ENCODE data around the gene DDR1. TPM values are rescaled to one million over a fixed set of nuclear protein-coding genes. Genes with fewer than 3 reads are reported as not detected.
"Not testable (repeated sequence)": the region's sequence is repeated elsewhere in the genome, so short reads cannot be mapped to it uniquely, and the experiment has no call there.

The DDR1 gene
- total RNA-seq, 1 experiment from 2014 or later = 127 TPM

- not testable (repeated sequence) for DNase-seq; H3K4me3 ChIP-seq (ENCODE audit: insufficient read depth, low read depth, low read length); H3K27me3 ChIP-seq (ENCODE audit: control insufficient read depth, insufficient read depth, low read length)
- peaks cover 11% of the 10 kb centered on the region for H3K36me3 ChIP-seq (replicated peaks; ENCODE audit: control insufficient read depth, insufficient read depth, low read length)
Measured at GRCh38 chr6:30924040-30924627, 39.8 kb downstream of the DDR1 start.

GRCh38 chr6:30926644-30927043 lies 42.3 kb downstream of the DDR1 start:
- Histone ChIP-seq H3K4me3 (ENCODE audit: insufficient read depth, low read depth, low read length) (no peak overlapping the region), H3K36me3 (replicated peaks; ENCODE audit: control insufficient read depth, insufficient read depth, low read length) (peaks cover 11% of the 10 kb centered on the region), H3K27me3 (ENCODE audit: control insufficient read depth, insufficient read depth, low read length) (no peaks in the 10 kb centered on the region)
- DNase-seq = no peak

- H3K36me3 ChIP-seq (replicated peaks; ENCODE audit: control insufficient read depth, insufficient read depth, low read length) = peaks cover 10% of the 10 kb centered on the region
- not testable (repeated sequence) for H3K4me3 ChIP-seq (ENCODE audit: insufficient read depth, low read depth, low read length); DNase-seq; H3K27me3 ChIP-seq (ENCODE audit: control insufficient read depth, insufficient read depth, low read length)
Measured at GRCh38 chr6:30927080-30927479, 42.8 kb downstream of the DDR1 start.

GRCh38 chr6:30928677-30929076 lies 44.4 kb downstream of the DDR1 start:
- DNase-seq = no peak
- Histone ChIP-seq H3K4me3 (ENCODE audit: insufficient read depth, low read depth, low read length) (no peak overlapping the region), H3K36me3 (replicated peaks; ENCODE audit: control insufficient read depth, insufficient read depth, low read length) (peaks cover 3% of the 10 kb centered on the region), H3K27me3 (ENCODE audit: control insufficient read depth, insufficient read depth, low read length) (no peaks in the 10 kb centered on the region)

GRCh38 chr6:30930506-30930905 lies 46.2 kb downstream of the DDR1 start:
- Histone ChIP-seq H3K4me3 (ENCODE audit: insufficient read depth, low read depth, low read length) (no peak overlapping the region), H3K36me3 (replicated peaks; ENCODE audit: control insufficient read depth, insufficient read depth, low read length) (peaks cover 3% of the 10 kb centered on the region), H3K27me3 (ENCODE audit: control insufficient read depth, insufficient read depth, low read length) (no peaks in the 10 kb centered on the region)
- DNase-seq = no peak

GRCh38 chr6:30931272-30931671 lies 47.0 kb downstream of the DDR1 start:
- H3K4me3 ChIP-seq (ENCODE audit: insufficient read depth, low read depth, low read length) = no peak overlapping the region
- DNase-seq = no peak
- peaks cover 3% of the 10 kb centered on the region; the same call in 1 of the 2 replicates for H3K36me3 ChIP-seq (replicated peaks; ENCODE audit: control insufficient read depth, insufficient read depth, low read length)
- H3K27me3 ChIP-seq (ENCODE audit: control insufficient read depth, insufficient read depth, low read length) = no peaks in the 10 kb centered on the region

GRCh38 chr6:30931969-30932645 lies 47.8 kb downstream of the DDR1 start, which contains the start of gene SFTA2:
SFTA2 (minus strand) TSS chr6:30932170; CDS start chr6:30932096, 74 bp downstream.
- Histone ChIP-seq H3K27me3 (ENCODE audit: control insufficient read depth, insufficient read depth, low read length) (no peaks in the 10 kb centered on the region; the same call in 1 of the 2 replicates), H3K4me3 (ENCODE audit: insufficient read depth, low read depth, low read length) (no peak within 1 kb of the TSS), H3K36me3 (replicated peaks; ENCODE audit: control insufficient read depth, insufficient read depth, low read length) (no peaks in the 10 kb centered on the region)
- no peak for DNase-seq

GRCh38 chr6:30932665-30933365 lies 48.5 kb downstream of the DDR1 start:
- Histone ChIP-seq H3K27me3 (ENCODE audit: control insufficient read depth, insufficient read depth, low read length) (no peaks in the 10 kb centered on the region; the same call in 1 of the 2 replicates), H3K36me3 (replicated peaks; ENCODE audit: control insufficient read depth, insufficient read depth, low read length) (no peaks in the 10 kb centered on the region), H3K4me3 (ENCODE audit: insufficient read depth, low read depth, low read length) (no peak overlapping the region)
- no peak for DNase-seq

- no peak overlapping the region for H3K4me3 ChIP-seq (ENCODE audit: insufficient read depth, low read depth, low read length)
- H3K27me3 ChIP-seq (ENCODE audit: control insufficient read depth, insufficient read depth, low read length) = no peaks in the 10 kb centered on the region; the same call in 1 of the 2 replicates
- peak; percentile 22 for DNase-seq
- no peaks in the 10 kb centered on the region for H3K36me3 ChIP-seq (replicated peaks; ENCODE audit: control insufficient read depth, insufficient read depth, low read length)
Measured at GRCh38 chr6:30935018-30935417, 50.7 kb downstream of the DDR1 start.

GRCh38 chr6:30937265-30937664 lies 52.9 kb downstream of the DDR1 start:
- Histone ChIP-seq H3K36me3 (replicated peaks; ENCODE audit: control insufficient read depth, insufficient read depth, low read length) (no peaks in the 10 kb centered on the region), H3K4me3 (ENCODE audit: insufficient read depth, low read depth, low read length) (no peak overlapping the region), H3K27me3 (ENCODE audit: control insufficient read depth, insufficient read depth, low read length) (no peaks in the 10 kb centered on the region; the same call in 1 of the 2 replicates)
- peak; percentile 40 for DNase-seq

GRCh38 chr6:30938730-30939129 lies 54.4 kb downstream of the DDR1 start:
- Histone ChIP-seq H3K4me3 (ENCODE audit: insufficient read depth, low read depth, low read length) (no peak overlapping the region), H3K36me3 (replicated peaks; ENCODE audit: control insufficient read depth, insufficient read depth, low read length) (no peaks in the 10 kb centered on the region), H3K27me3 (ENCODE audit: control insufficient read depth, insufficient read depth, low read length) (no peaks in the 10 kb centered on the region; the same call in 1 of the 2 replicates)
- no peak for DNase-seq

- no peak overlapping the region for H3K4me3 ChIP-seq (ENCODE audit: insufficient read depth, low read depth, low read length)
- no peaks in the 10 kb centered on the region; the same call in 1 of the 2 replicates for H3K27me3 ChIP-seq (ENCODE audit: control insufficient read depth, insufficient read depth, low read length)
- no peaks in the 10 kb centered on the region for H3K36me3 ChIP-seq (replicated peaks; ENCODE audit: control insufficient read depth, insufficient read depth, low read length)
- DNase-seq = no peak
Measured at GRCh38 chr6:30939473-30939872, 55.2 kb downstream of the DDR1 start.

GRCh38 chr6:30940361-30940986 lies 56.2 kb downstream of the DDR1 start, which contains the start of gene MUCL3:
MUCL3 (plus strand) TSS chr6:30940973; CDS start chr6:30941000, 27 bp downstream.
- Histone ChIP-seq H3K4me3 (ENCODE audit: insufficient read depth, low read depth, low read length) (no peak within 1 kb of the TSS), H3K36me3 (replicated peaks; ENCODE audit: control insufficient read depth, insufficient read depth, low read length) (no peaks in the 10 kb centered on the region), H3K27me3 (ENCODE audit: control insufficient read depth, insufficient read depth, low read length) (no peaks in the 10 kb centered on the region; the same call in 1 of the 2 replicates)
- DNase-seq = peak; percentile 30

GRCh38 chr6:30942338-30943060 lies 58.2 kb downstream of the DDR1 start:
- Histone ChIP-seq H3K27me3 (ENCODE audit: control insufficient read depth, insufficient read depth, low read length) (no peaks in the 10 kb centered on the region), H3K4me3 (ENCODE audit: insufficient read depth, low read depth, low read length) (no peak overlapping the region), H3K36me3 (replicated peaks; ENCODE audit: control insufficient read depth, insufficient read depth, low read length) (no peaks in the 10 kb centered on the region)
- DNase-seq = peak; percentile 93
